K562 (cell line): ENCODE results near the gene SEL1L. TPM values are rescaled to one million over a fixed set of nuclear protein-coding genes. Genes with fewer than 3 reads are reported as not detected.

Experiments used
- ATAC-seq: fragments of 200-7000 bp; cut with Tn5 transposase; 3 replicates; pipeline ENCODE4 v1.9.1; 2020; ENCODE audit warnings: moderate library complexity
- BruUV-seq: library from RNA; stranded (reverse); fragments of 400-500 nt; replicated peaks from 2 replicates; lab custom pipeline; 2021; lab: Mats Ljungman, UMichigan
- CTCF ChIA-PET: fragments of 300-600 bp; formaldehyde crosslinking; extraction: SDS; loops from one replicate; lab custom pipeline; 2021; ENCODE audit warnings: low intra/inter-chr PET ratio; lab: Yijun Ruan, JAX
- POLR2A ChIA-PET: fragments of 300-600, 350-650 bp; sonication (Branson Sonifier 250); formaldehyde crosslinking; extraction: SDS; loops from one replicate; lab custom pipeline; 2021; ENCODE audit warnings: antibody characterized with exemption, inconsistent platforms; lab: Yijun Ruan, JAX
- DNase-seq, 4 experiments: peaks; one replicate each; pipeline versions ENCODE4 v3.0.0 to v3.0.0-alpha.2; 2011 to 2018; ENCODE audit warnings: low spot score in 3 of 4, mixed read lengths in 3 of 4; ENCODE audit errors: extremely low read depth in 1 of 4
- FAIRE-seq: peaks from 2 replicates; lab custom pipeline; 2011; peaks lifted over from hg19 to GRCh38; lab: Jason Lieb, UNC
- H2AFZ ChIP-seq: 2 replicates; pipeline ENCODE4 v1.6.0; 2011; ENCODE audit warnings: low read depth, low read length, control low read depth, inconsistent platforms
- H3K27ac ChIP-seq: fragments of 200-600 bp; 3 replicates; pipeline ENCODE4 v1.8.0; 2011; ENCODE audit warnings: low read depth, mild to moderate bottlenecking, control low read depth, inconsistent platforms, low read length, moderate library complexity, mixed read lengths; ENCODE audit errors: extremely low read depth
- H3K27me3 ChIP-seq, 2 experiments: fragments of 300-600 bp in 1 of 2; 2 replicates in 1 of 2; 3 replicates in 1 of 2; pipeline versions ENCODE4 v1.6.0 to v1.8.0; 2011; ENCODE audit warnings: inconsistent platforms in 2 of 2, low read length in 2 of 2, mild to moderate bottlenecking in 1 of 2, mixed read lengths in 1 of 2, moderate library complexity in 1 of 2; ENCODE audit not compliant: control insufficient read depth in 2 of 2, insufficient read depth in 2 of 2
- H3K36me3 ChIP-seq: fragments of 300-600 bp; 3 replicates; pipeline ENCODE4 v1.8.0; 2011; ENCODE audit warnings: mild to moderate bottlenecking, low read length, inconsistent platforms; ENCODE audit not compliant: control insufficient read depth, insufficient read depth
- H3K4me1 ChIP-seq, 2 experiments: fragments of 200-600 bp in 1 of 2; replicated peaks in 1 of 2; 2 replicates in 1 of 2; 3 replicates in 1 of 2; pipeline versions ENCODE4 v1.5.1 to v1.8.0; 2011; ENCODE audit warnings: inconsistent platforms in 2 of 2, low read length in 2 of 2, mild to moderate bottlenecking in 1 of 2, mixed read lengths in 1 of 2, moderate library complexity in 1 of 2; ENCODE audit not compliant: control insufficient read depth in 2 of 2, insufficient read depth in 2 of 2
- H3K4me2 ChIP-seq: 2 replicates; pipeline ENCODE4 v1.6.1; 2011; ENCODE audit warnings: low read length, control low read depth, inconsistent platforms, mixed read lengths; ENCODE audit not compliant: insufficient read depth
- H3K4me3 ChIP-seq: fragments of 200-600 bp; sonication (generic), shearing (Covaris generic); 2 replicates; pipeline ENCODE4 v1.5.1; 2016; ENCODE audit warnings: control low read depth, inconsistent platforms
- H3K79me2 ChIP-seq: fragments of 200-600 bp; 3 replicates; pipeline ENCODE4 v1.8.0; 2011; ENCODE audit warnings: low read length, inconsistent platforms; ENCODE audit not compliant: control insufficient read depth, insufficient read depth
- H3K9ac ChIP-seq, 2 experiments: 2 replicates each; pipeline versions ENCODE4 v1.6.0 to v1.6.1; 2011; ENCODE audit warnings: low read depth in 2 of 2, low read length in 2 of 2, control low read depth in 1 of 2, inconsistent platforms in 1 of 2, mild to moderate bottlenecking in 1 of 2, mixed read lengths in 1 of 2; ENCODE audit not compliant: insufficient read depth in 1 of 2
- H3K9me1 ChIP-seq: one replicate; pipeline ENCODE4 v1.6.0; 2011; ENCODE audit warnings: inconsistent platforms, mild to moderate bottlenecking, low read length, moderate library complexity; ENCODE audit not compliant: control insufficient read depth, insufficient read depth
- H3K9me3 ChIP-seq: replicated peaks from 2 replicates; pipeline ENCODE4 v1.5.1; 2011; ENCODE audit warnings: low read depth, low read length, inconsistent platforms; ENCODE audit not compliant: control insufficient read depth, insufficient read depth
- H4K20me1 ChIP-seq: replicated peaks from 2 replicates; pipeline ENCODE4 v1.6.1; 2011; ENCODE audit warnings: low read length, inconsistent platforms, mixed read lengths; ENCODE audit not compliant: control insufficient read depth, insufficient read depth
- BRCA1 ChIP-seq, 2 experiments: fragments of 450-650 bp in 1 of 2; sonication (generic) in 1 of 2; formaldehyde crosslinking in 1 of 2; IDR thresholded peaks; 2 replicates each; pipeline versions ENCODE4 v1.5.0 to v1.6.1; 2017 to 2020; ENCODE audit warnings: mild to moderate bottlenecking in 1 of 2, missing genetic modification reagents in 1 of 2
- FOS ChIP-seq: IDR thresholded peaks from 3 replicates; pipeline ENCODE4 v1.6.1; 2011; ENCODE audit not compliant: insufficient read length; ENCODE audit errors: extremely low read depth
- GABPA ChIP-seq: fragments of 200-800 bp; sonication (Bioruptor generic); conservative IDR thresholded peaks from 2 replicates; pipeline ENCODE4 v1.6.1; 2016; ENCODE audit warnings: low read depth, missing genetic modification characterization, missing compliant biosample characterization
- NCOA6 ChIP-seq: fragments of 450-650 bp; IDR thresholded peaks from 2 replicates; pipeline ENCODE4 v1.6.1; 2017; ENCODE audit warnings: mild to moderate bottlenecking
- NR2C1 ChIP-seq, 2 experiments: fragments of 450-650 bp; IDR thresholded peaks; 2 replicates each; pipeline ENCODE4 v1.6.1; 2017; ENCODE audit warnings: mild to moderate bottlenecking in 2 of 2, antibody characterized with exemption in 1 of 2, inconsistent platforms in 1 of 2, missing compliant biosample characterization in 1 of 2, missing genetic modification characterization in 1 of 2
- SIN3A ChIP-seq, 2 experiments: fragments of 150-350 bp in 1 of 2; IDR thresholded peaks; 2 replicates each; pipeline ENCODE4 v1.6.1; 2011 to 2016; ENCODE audit warnings: borderline replicate concordance in 2 of 2, low read depth in 2 of 2, low read length in 2 of 2, mild to moderate bottlenecking in 2 of 2, moderate library complexity in 2 of 2; ENCODE audit not compliant: control insufficient read depth in 1 of 2
- SRF ChIP-seq, 2 experiments: fragments of 250-450, 450-650 bp in 1 of 2; sonication (Bioruptor Pico) in 1 of 2; sonication (generic) in 1 of 2; formaldehyde crosslinking; IDR thresholded peaks; 2 replicates each; pipeline versions ENCODE4 v1.5.0 to v1.5.1; 2020 to 2022; ENCODE audit warnings: mild to moderate bottlenecking in 1 of 2, missing genetic modification reagents in 1 of 2
- USF1 ChIP-seq: sonication (generic); formaldehyde crosslinking; IDR thresholded peaks from 2 replicates; pipeline ENCODE4 v1.9.0; 2022; ENCODE audit warnings: mild to moderate bottlenecking, missing genetic modification reagents
- USF2 ChIP-seq: sonication (generic); formaldehyde crosslinking; IDR thresholded peaks from 2 replicates; pipeline ENCODE4 v1.5.0; 2020; ENCODE audit warnings: missing genetic modification reagents
- VEZF1 ChIP-seq: fragments of 200-800 bp; sonication (Bioruptor generic); IDR thresholded peaks from 2 replicates; pipeline ENCODE4 v1.6.1; 2017; ENCODE audit warnings: missing genetic modification characterization, missing compliant biosample characterization
- ZSCAN29 ChIP-seq: fragments of 450-650 bp; IDR thresholded peaks from 2 replicates; pipeline ENCODE4 v1.6.1; 2017
- WGBS: fragments of 100-300 bp; shearing (Covaris generic); methylation state at CpG from one replicate; pipeline ENCODE4 v1.1.6; 2016; ENCODE audit warnings: low coverage, mixed read lengths; ENCODE audit not compliant: insufficient coverage; ENCODE audit errors: missing lambda C conversion rate; 5-methylcytosine and 5-hydroxymethylcytosine counted together
- in situ Hi-C: fragments of 300-500 bp; cut with MboI; formaldehyde crosslinking; loops from 4 replicates; pipeline ENCODE4 v1.15.0; 2018; ENCODE audit warnings: inconsistent platforms, mixed read lengths
- intact Hi-C: fragments of 100-400 bp; cut with micrococcal nuclease; formaldehyde crosslinking; loops from 2 replicates; pipeline ENCODE4 v1.14.2; 2022
- polyA plus RNA-seq, 8 experiments: library from polyadenylated mRNA; depleted of rRNA in 4 of 8; stranded (reverse) in 5 of 8; unstranded in 3 of 8; fragments of >200 nt; fragmentation: Nextera tagmentation in 2 of 8; fragmentation: Illumina TruSeq in 1 of 8; extraction: Ambion mirVana in 2 of 8; extraction: Trizol in 1 of 8; gene quantifications; 2 replicates each; pipeline versions ENCODE4 v1.2.1 to v1.2.3, GENCODE V29; 2011 to 2014; ENCODE audit warnings: inconsistent platforms in 1 of 8, missing spikeins in 1 of 8
- total RNA-seq, 7 experiments: library from RNA; depleted of rRNA in 6 of 7; stranded (reverse); fragments of >200 nt in 6 of 7; fragmentation: Illumina TruSeq in 2 of 7; extraction: Trizol in 2 of 7; gene quantifications; 2 replicates each; pipeline versions ENCODE4 v1.2.1 to v1.2.3, GENCODE V29; 2011 to 2021; ENCODE audit warnings: low replicate concordance in 1 of 7
- TF ChIP-seq, protein P1 (sequence below): sonication (generic); formaldehyde crosslinking; IDR thresholded peaks from 2 replicates; pipeline ENCODE4 v1.8.1; 2023; ENCODE audit warnings: missing genetic modification reagents, mild to moderate bottlenecking, borderline replicate concordance

The SEL1L gene
- total and polyA plus RNA-seq, 9 of the 15 experiments (the other 6 are each of a cell fraction or from before 2014, with no cell fraction given) = 7.7 to 21.1 (median 13.6) TPM

DNA sequence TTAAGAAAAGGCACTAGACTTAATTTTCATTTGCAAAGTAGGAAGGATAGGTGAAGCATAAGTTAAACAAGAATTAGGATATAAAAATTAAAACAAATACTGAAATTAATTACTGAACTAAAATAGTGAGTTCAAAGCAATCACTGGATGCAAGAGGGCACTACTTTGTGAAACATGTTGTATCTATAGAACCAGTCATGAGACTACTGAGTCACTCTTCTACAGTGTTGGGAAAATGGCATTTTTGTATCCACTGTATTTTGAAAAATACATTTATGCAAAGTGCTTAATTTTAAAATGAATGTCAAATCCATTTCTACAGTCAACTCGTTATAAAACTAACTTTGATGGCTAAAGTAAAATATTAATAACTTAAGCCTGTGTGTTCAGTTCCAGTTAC is 47.9 kb downstream of the SEL1L start:
- Histone ChIP-seq H3K4me2 (no peak overlapping the region), H3K4me1 (no peaks in the 10 kb centered on the region), H4K20me1 (no peaks in the 10 kb centered on the region), H3K9ac (no peak overlapping the region), H3K9me3 (no peaks in the 10 kb centered on the region), H3K79me2 (no peaks in the 10 kb centered on the region)
- in situ Hi-C loops = no loop called here
- POLR2A ChIA-PET = interaction anchor here (0.6 to 1.0 kb wide), 3 partner anchors 9 to 47 kb away, joined by 3 to 4 read pairs (median 4); no protein-coding TSS in a partner anchor
- WGBS = 24% methylated on average over 1 of the region's 1 CpG
- intact Hi-C loops = no loop called here
- TF ChIP-seq USF1 (CRISPR knock-in tag) (no peak), NCOA6 (no peak), GABPA (no peak), VEZF1 (CRISPR knock-in tag) (no peak), BRCA1 (IDR thresholded peaks at IDR 0.05) (no peak), BRCA1 (CRISPR knock-in tag; IDR thresholded peaks at IDR 0.05) (no peak), FOS (no peak), NR2C1 (IDR thresholded peaks at IDR 0.05) (no peak), NR2C1 (tag; IDR thresholded peaks at IDR 0.05) (no peak), SIN3A (IDR thresholded peaks at IDR 0.05; ENCODE audit: borderline replicate concordance in 2 of 2, control insufficient read depth in 1 of 2, low read depth in 2 of 2, low read length in 2 of 2) (no peak), SRF (CRISPR knock-in tag; IDR thresholded peaks at IDR 0.05) (no peak), USF2 (CRISPR knock-in tag) (no peak), ZSCAN29 (no peak)
- TF ChIP-seq, protein P1, sequence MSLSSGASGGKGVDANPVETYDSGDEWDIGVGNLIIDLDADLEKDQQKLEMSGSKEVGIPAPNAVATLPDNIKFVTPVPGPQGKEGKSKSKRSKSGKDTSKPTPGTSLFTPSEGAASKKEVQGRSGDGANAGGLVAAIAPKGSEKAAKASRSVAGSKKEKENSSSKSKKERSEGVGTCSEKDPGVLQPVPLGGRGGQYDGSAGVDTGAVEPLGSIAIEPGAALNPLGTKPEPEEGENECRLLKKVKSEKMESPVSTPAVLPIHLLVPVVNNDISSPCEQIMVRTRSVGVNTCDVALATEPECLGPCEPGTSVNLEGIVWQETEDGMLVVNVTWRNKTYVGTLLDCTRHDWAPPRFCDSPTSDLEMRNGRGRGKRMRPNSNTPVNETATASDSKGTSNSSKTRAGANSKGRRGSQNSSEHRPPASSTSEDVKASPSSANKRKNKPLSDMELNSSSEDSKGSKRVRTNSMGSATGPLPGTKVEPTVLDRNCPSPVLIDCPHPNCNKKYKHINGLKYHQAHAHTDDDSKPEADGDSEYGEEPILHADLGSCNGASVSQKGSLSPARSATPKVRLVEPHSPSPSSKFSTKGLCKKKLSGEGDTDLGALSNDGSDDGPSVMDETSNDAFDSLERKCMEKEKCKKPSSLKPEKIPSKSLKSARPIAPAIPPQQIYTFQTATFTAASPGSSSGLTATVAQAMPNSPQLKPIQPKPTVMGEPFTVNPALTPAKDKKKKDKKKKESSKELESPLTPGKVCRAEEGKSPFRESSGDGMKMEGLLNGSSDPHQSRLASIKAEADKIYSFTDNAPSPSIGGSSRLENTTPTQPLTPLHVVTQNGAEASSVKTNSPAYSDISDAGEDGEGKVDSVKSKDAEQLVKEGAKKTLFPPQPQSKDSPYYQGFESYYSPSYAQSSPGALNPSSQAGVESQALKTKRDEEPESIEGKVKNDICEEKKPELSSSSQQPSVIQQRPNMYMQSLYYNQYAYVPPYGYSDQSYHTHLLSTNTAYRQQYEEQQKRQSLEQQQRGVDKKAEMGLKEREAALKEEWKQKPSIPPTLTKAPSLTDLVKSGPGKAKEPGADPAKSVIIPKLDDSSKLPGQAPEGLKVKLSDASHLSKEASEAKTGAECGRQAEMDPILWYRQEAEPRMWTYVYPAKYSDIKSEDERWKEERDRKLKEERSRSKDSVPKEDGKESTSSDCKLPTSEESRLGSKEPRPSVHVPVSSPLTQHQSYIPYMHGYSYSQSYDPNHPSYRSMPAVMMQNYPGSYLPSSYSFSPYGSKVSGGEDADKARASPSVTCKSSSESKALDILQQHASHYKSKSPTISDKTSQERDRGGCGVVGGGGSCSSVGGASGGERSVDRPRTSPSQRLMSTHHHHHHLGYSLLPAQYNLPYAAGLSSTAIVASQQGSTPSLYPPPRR (CRISPR knock-in tag) = no peak
- TF ChIP-seq, all 486 proteins: peak for 0
- CTCF ChIA-PET = no interaction called here
- no peak overlapping the region for H2AFZ ChIP-seq
- peaks cover 59% of the 10 kb centered on the region for H3K36me3 ChIP-seq
- BruUV-seq = no TSS peak
- ATAC-seq (no peak), FAIRE-seq (no peak), DNase-seq (no peak)
- H3K4me3 ChIP-seq = no peak overlapping the region
- no peaks in the 10 kb centered on the region for H3K27me3 ChIP-seq
- H3K27ac ChIP-seq = no peak overlapping the region
- no peaks in the 10 kb centered on the region for H3K9me1 ChIP-seq
